Measurements from ENCODE around the gene CR1.
"Not testable (repeated sequence)": the region's sequence is repeated elsewhere in the genome, so short reads cannot be mapped to it uniquely, and the experiment has no call there.

DNA sequence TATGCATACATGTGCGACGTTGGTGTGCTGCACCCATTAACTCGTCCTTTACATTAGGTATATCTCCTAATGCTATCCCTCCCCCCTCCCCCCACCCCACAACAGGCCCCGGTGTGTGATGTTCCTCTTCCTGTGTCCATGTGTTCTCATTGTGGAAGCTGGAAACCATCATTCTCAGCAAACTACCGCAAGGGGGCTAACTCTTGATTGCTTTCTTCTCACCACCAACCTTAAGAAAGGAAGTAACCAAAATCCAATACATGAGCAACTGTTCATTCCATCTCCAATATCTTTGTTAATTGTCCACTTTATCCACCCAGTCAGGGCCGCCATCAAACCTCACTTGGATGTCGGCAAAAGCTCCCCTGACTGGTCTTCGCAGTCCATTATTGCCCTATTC is 676 bp upstream of the CR1 start:
- TF ChIP-seq, protein P1, sequence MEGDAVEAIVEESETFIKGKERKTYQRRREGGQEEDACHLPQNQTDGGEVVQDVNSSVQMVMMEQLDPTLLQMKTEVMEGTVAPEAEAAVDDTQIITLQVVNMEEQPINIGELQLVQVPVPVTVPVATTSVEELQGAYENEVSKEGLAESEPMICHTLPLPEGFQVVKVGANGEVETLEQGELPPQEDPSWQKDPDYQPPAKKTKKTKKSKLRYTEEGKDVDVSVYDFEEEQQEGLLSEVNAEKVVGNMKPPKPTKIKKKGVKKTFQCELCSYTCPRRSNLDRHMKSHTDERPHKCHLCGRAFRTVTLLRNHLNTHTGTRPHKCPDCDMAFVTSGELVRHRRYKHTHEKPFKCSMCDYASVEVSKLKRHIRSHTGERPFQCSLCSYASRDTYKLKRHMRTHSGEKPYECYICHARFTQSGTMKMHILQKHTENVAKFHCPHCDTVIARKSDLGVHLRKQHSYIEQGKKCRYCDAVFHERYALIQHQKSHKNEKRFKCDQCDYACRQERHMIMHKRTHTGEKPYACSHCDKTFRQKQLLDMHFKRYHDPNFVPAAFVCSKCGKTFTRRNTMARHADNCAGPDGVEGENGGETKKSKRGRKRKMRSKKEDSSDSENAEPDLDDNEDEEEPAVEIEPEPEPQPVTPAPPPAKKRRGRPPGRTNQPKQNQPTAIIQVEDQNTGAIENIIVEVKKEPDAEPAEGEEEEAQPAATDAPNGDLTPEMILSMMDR (IDR thresholded peaks at IDR 0.05; ENCODE audit: low read depth, low read length) = not testable (repeated sequence)
- TF ChIP-seq POLR2A (IDR thresholded peaks at IDR 0.05; ENCODE audit: extremely low read depth, insufficient read length) = not testable (repeated sequence)
